KOPT-K1 (cell line): Measurements from ENCODE around the gene LRRC8C.
A peak's percentile ranks its signal among the peaks of the same experiment; 100 is the strongest.
"Not testable (repeated sequence)": the region's sequence is repeated elsewhere in the genome, so short reads cannot be mapped to it uniquely, and the experiment has no call there.

Experiments
- H3K27ac ChIP-seq: fragments of 200-600 bp; sonication (generic); 2 replicates; pipeline ENCODE4 v1.5.1; 2016; ENCODE audit warnings: antibody characterized with exemption, mild to moderate bottlenecking, low read depth, low read length; ENCODE audit not compliant: poor library complexity, severe bottlenecking
- H3K36me3 ChIP-seq: fragments of 200-600 bp; sonication (generic); 2 replicates; pipeline ENCODE4 v1.5.1; 2017; ENCODE audit warnings: antibody characterized with exemption, mild to moderate bottlenecking, low read length, moderate library complexity; ENCODE audit not compliant: insufficient read depth
- H3K9me3 ChIP-seq: fragments of 200-600 bp; sonication (generic); 2 replicates; pipeline ENCODE4 v1.5.1; 2017; ENCODE audit warnings: antibody characterized with exemption, low read length, mild to moderate bottlenecking; ENCODE audit not compliant: insufficient read depth, poor library complexity, severe bottlenecking

LRRC8C gene

GRCh38 chr1:89616844-89617627 lies 15.9 kb upstream of the LRRC8C start:
- Histone ChIP-seq H3K9me3 (peaks cover 14% of the 10 kb centered on the region), H3K27ac (no peak overlapping the region), H3K36me3 (no peaks in the 10 kb centered on the region)

GRCh38 chr1:89620664-89621063 lies 12.3 kb upstream of the LRRC8C start:
- H3K27ac ChIP-seq, result no peak overlapping the region
- peaks cover 14% of the 10 kb centered on the region for H3K9me3 ChIP-seq
- H3K36me3 ChIP-seq, result no peaks in the 10 kb centered on the region

GRCh38 chr1:89622895-89623294 lies 10.0 kb upstream of the LRRC8C start:
- Histone ChIP-seq H3K9me3 (peaks cover 6% of the 10 kb centered on the region), H3K27ac (no peak overlapping the region)

DNA sequence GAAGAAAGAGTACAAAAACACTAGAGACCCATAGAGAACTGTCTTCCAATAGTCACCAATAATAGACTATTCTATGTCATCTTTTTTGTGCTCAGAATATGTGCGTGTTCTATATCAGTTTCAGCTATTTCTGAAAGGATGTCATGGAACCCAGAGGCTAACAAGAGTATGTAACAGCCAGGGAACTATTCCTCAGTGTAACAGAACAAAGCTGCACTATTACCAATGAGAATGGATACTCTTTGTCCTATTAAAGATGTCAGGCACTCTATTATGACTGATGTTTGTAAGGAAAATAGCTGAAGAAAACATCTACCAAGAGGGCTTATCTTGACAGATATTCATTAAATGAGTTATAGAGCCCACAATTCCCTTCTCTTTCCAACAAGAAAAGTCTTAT lies 8.6 kb upstream of the LRRC8C start:
- no peak overlapping the region for H3K27ac ChIP-seq
- no peaks in the 10 kb centered on the region for H3K36me3 ChIP-seq
- H3K9me3 ChIP-seq, result no peaks in the 10 kb centered on the region

More at GRCh38 chr1:89622895-89623294, 10.0 kb upstream of the LRRC8C start:
- H3K36me3 ChIP-seq, result no peaks in the 10 kb centered on the region

DNA sequence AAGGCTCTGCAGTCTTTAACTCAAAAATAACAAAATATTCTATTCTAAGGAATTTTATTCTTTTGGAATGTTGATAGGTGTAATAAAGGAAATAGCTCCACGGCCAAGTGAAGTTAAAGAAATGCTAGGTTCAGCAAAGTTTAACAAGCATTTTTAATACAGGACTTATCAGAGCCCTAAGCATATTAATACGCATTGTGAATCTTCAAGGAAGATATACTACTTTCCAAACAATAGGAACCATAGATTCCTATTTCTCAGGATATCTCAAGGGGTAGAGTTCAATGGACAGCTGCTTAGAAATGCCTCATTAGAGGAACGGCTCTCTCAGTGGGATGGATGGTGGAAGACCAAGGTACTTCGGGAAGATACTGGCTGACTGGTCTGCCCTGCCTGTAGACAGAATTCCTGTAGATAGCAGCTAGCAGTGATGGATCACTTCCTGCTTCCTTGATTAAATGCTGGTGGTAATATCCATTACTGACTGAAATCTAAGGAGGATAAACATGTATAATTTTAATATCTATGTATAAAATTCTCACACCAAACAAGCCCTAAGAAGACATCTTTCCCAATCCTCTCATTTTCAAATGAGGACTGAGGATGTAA lies 8.1 kb upstream of the LRRC8C start:
- H3K9me3 ChIP-seq, result no peaks in the 10 kb centered on the region
- no peaks in the 10 kb centered on the region for H3K36me3 ChIP-seq
- H3K27ac ChIP-seq, result no peak overlapping the region

DNA sequence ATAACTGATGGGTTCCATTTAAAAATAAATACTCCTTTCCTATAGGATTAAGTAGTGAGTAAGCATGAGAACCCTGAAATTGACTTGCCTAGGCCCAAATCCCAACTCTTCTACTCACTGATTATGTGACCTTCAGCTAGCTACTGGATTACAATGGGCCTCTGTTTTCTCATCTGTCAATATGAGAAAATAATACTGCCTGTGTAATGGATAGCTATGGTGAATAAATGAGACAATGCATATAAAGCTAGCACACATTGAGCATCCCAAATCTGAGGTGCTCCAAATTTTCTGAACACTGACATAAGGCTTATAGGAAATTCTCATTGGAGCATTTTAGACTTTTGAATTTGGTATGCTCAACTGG lies 5.3 kb upstream of the LRRC8C start:
- Histone ChIP-seq H3K27ac (no peak overlapping the region), H3K36me3 (no peaks in the 10 kb centered on the region), H3K9me3 (no peaks in the 10 kb centered on the region)

DNA sequence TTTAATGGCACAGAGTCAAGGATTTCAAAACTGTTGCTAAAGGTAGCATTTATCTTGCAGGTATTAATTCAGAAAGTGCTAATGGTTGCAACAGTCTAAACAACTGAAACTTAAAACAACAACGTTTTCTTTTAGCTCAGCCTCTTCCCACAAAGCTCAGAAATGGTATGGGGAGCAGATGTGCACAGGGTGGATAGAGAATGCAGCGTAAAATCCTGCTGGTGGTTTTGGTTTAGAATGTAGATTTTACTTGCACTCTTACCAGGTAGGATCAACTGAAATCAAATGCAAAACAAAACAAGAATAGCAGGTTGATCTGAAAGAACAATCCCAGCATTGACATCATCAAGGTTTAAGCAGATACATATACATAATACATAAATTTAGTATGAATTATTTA lies 3.8 kb upstream of the LRRC8C start:
- Histone ChIP-seq H3K27ac (no peak overlapping the region), H3K36me3 (no peaks in the 10 kb centered on the region), H3K9me3 (no peaks in the 10 kb centered on the region)

- H3K27ac ChIP-seq, H3K36me3 ChIP-seq, H3K9me3 ChIP-seq: not testable (repeated sequence)
Measured at GRCh38 chr1:89629600-89629999, 3.3 kb upstream of the LRRC8C start.

GRCh38 chr1:89630048-89630447 lies 2.9 kb upstream of the LRRC8C start:
- no peaks in the 10 kb centered on the region for H3K9me3 ChIP-seq
- no peaks in the 10 kb centered on the region for H3K36me3 ChIP-seq
- H3K27ac ChIP-seq, result no peak overlapping the region

DNA sequence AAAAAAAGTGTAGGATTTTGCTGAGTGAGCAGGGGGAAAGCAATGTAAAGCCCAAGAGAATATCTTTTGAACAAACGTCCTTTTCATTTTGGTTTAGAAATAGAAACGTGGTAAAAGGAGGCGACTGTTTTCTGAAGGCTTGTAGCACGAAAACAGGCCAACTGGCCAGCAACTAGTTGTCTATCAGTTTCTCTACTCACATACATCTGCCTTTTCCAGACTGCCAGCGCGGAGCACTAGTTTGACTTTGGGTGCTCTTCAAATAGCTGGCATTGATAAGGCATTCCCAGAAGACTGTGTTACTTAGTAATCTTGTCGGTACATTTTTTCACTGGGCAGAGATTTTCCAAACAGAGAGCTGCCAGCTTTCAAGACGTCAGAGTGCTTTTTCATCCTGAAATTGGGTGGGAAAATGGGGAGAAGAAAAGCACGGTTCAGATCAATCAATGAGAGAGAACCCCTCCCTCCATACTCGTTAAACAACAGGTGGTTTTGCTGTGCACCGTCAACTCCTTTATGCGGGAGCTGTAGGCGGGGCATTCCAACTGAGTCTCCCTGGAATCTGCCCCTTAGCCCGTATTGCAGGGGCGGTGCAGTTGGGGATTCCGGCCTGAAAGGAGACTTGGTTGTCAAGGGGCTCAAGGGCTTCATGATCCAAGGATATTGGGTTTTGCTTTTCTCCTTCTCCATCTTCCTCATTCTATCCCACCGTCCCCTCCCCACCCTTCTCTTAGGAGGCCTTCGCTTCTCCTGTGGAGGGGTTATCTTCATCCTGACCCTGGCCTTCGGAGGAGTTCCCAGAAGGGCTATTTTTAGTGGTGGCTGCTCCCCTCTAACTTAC lies 884 bp upstream of the LRRC8C start:
- Histone ChIP-seq H3K27ac (peak overlapping the region; percentile 73), H3K36me3 (no peaks in the 10 kb centered on the region), H3K9me3 (no peaks in the 10 kb centered on the region)

DNA sequence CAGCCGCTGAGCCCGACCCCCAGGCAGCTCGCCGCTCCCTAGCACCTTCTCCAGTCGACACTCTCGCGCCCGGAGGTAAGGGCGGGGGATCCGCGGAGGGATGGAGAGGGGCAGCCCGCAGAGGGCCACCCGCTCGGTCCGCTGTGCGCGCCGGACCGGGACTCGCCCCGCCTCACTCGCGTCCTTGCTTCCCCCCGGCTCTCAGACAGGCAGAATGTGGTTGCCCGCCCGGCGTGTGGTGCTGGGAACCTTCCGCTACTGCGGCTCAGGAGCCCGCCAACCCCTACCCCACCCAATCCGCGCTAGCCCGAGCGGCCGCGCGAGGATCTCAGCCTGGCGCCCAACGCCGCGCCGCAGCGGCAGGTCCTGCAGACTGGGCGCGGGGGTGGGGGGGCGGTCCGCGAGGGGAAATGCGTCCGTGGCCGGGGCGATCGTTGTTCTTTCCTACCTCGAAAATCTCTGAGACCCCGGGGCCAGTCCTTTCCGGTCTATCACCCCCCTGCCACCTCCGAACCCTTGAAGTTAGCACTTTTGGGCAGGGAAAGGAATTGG lies 404 bp downstream of the LRRC8C start:
- H3K27ac ChIP-seq, result peak overlapping the region; percentile 73
- no peaks in the 10 kb centered on the region for H3K9me3 ChIP-seq
- no peaks in the 10 kb centered on the region for H3K36me3 ChIP-seq

DNA sequence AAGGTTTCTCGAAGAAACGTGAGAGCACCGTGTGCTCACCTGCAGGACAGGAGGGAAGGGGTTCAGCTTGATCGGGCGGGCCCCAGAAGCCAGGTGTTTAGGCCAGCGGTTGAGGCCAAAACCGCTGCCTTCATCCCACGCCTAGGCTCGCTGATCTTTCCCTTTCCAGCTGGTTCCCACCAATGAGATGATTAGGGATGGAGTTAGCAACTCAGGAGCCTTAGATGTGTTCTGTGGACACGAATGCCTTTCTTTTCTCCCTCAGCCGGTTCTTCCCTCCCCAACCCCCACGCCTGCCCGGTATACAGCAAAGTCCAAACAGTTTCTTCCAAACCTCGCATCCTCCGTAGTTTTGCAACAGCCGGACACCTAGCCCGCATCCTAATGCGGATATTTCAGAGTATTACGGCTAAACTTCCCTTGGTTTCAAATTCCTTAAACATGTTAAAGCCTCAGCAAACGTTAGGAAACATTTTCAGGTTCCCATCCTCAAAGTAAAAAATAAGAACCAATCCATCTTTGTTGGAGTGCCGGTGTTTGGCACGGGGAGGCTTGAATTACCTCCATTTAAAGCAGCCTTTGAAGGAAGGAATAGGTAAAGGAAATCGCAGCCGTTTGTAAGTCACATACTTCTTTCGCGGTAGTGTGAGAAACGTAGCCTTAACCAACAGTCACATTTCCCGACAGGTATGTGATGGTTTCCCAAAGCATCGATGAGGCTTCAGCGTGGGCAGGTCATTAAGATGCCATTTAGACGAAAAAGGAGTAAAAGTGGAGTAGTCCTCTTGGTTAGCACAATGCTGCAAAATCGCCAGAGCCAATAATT lies 1.1 kb downstream of the LRRC8C start:
- H3K27ac ChIP-seq, result peak overlapping the region; percentile 73
- no peaks in the 10 kb centered on the region for H3K9me3 ChIP-seq
- H3K36me3 ChIP-seq, result no peaks in the 10 kb centered on the region

GRCh38 chr1:89635825-89636815 lies 3.2 kb downstream of the LRRC8C start:
- Histone ChIP-seq H3K36me3 (no peaks in the 10 kb centered on the region), H3K9me3 (no peaks in the 10 kb centered on the region), H3K27ac (no peak overlapping the region)
